ENCODE data around the gene NCSTN.
"Not testable (repeated sequence)": the region's sequence is repeated elsewhere in the genome, so short reads cannot be mapped to it uniquely, and the experiment has no call there.

The NCSTN gene

DNA sequence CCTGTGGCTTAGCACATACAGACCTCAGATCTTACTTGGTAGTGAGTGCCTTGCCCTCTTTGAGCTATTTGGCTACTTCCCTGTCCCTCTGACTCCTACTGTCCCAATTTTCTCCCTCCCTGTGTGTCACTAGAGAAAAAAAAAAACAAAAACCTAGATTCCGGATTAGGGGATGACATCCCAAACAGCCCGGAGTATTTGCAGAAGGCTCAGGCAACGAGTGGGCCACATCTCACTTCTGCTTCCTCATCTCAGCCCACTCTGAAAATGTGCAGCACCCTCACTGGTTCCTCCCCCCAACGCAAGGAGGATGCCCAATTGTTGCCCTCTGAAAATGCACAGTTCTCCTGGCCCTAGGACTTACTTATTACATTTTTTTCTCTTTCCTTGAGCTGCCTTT is 28.6 kb downstream of the NCSTN start:
- DNase-seq (ENCODE audit: low read depth): no peak

GRCh38 chr1:160373696-160374095 is 30.5 kb downstream of the NCSTN start:
- no peak for DNase-seq (ENCODE audit: low read depth)

DNA sequence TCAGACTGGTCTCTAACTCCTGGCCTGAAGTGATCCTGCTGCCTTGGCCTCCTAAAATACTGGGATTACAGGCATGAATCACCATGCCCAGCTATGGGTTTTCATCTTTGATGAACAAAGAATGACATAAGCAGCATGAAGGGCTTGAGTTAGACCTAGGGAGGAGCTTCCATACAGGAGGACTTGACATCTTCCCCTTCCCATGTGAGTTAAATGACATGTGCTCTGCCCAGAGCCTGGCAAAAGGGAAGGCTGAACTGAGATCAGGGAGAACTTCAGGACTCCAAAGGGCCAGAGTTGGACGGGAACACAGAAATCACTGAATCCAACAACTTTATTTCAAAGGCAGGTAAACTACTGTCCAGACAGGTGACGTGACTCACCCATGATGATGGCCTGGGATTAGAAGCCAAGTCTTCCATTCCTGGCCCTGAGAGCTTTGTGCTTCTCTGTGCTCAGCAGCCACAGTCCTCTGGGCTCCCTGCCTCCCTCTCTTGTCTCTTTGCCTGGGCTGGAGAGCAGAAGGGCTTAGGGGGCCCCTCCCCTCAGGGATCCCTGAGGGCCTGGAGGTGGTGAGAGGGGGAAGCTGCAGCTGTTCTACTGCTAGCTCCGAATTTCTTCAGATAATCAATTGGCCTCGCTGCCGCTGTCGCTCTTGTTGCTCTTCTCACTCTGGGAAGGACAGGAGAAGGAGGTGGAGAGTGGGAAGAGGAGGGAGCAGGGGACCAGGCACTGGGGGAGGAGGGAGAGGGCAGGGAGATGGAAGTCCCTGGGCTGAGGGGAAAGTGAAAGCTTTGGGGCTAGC is 31.3 kb downstream of the NCSTN start:
- DNase-seq (ENCODE audit: low read depth): no peak

- peak; percentile 13 for DNase-seq (ENCODE audit: low read depth)
Observed at GRCh38 chr1:160375788-160376524, 32.8 kb downstream of the NCSTN start.

DNA sequence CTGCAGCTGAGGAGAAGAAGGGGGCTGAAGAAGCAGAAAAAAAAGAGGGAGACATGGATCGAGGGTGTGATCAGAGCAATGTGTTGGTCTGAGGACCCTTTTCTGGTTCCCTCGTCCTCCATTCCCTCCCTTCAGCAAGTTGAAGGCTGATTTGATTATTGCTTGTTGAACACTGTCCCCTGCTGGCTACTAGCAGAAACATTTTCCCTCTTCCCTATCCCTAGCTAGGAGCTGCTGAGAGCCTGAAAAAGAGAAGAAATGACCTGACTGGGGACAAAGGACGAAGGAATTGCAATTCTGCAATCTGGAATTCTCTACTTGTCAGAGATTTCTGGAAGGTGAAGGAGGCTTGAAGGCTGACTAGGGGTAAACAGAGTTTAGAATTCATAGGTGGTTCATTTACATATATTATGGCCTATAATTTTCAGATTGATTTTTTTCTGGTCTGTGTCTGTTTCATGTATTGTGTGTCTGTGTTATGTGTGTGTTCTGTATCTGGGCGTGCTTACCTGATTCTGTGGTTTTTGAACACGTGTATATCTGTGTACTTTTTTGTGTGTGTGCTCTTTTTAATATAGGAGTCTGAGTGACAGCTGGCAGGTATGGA is 33.4 kb downstream of the NCSTN start:
- peak; percentile 16 for DNase-seq (ENCODE audit: low read depth)

GRCh38 chr1:160377585-160378206 is 34.5 kb downstream of the NCSTN start:
- peak; percentile 37 for DNase-seq (ENCODE audit: low read depth)

GRCh38 chr1:160384812-160385211 is 41.6 kb downstream of the NCSTN start:
- not testable (repeated sequence) for DNase-seq (ENCODE audit: low read depth)

GRCh38 chr1:160388406-160388805 is 45.2 kb downstream of the NCSTN start:
- not testable (repeated sequence) for DNase-seq (ENCODE audit: low read depth)

- no peak for DNase-seq (ENCODE audit: low read depth)
Observed at GRCh38 chr1:160394673-160395072, 51.5 kb downstream of the NCSTN start.

DNA sequence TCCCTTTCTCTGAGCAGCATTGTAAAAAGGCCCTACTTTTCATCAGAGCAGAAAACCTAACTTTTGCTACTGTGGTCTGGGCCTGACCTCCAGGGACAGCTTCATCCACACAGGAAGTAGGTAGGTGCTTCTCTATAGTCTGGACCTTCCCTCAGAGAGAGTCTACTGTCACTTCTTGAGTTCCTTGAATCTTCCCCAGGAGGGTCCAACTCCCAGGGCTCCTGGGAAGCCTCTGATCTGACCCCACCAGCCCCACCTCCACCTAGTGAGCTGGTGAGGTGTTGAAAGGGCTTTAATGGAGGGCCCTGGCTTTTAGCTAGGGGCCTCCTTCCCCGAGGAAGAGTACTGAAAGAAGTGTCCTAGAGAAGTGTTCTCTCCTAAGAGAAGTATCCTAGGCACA is 54.5 kb downstream of the NCSTN start:
- no peak for DNase-seq (ENCODE audit: low read depth)

DNA sequence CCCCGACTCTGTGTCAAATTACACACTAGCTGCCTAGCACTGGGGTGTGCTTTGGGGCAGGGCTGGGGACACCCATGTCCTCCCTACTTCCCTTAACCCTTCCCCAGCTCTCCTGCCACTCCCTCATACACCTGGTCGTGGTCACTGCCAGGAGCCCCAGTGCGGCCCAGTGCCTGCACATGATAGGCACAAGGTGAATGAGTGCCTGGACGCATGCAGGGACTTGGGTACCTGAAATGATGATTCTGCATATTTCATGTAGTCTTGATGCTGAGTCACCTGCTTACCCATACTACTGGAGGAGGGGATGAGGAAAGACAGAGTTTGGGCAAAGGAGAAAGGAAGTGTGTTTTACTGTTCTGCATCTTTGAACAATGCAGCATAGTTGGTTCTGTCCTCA is 55.6 kb downstream of the NCSTN start:
- no peak for DNase-seq (ENCODE audit: low read depth)

DNA sequence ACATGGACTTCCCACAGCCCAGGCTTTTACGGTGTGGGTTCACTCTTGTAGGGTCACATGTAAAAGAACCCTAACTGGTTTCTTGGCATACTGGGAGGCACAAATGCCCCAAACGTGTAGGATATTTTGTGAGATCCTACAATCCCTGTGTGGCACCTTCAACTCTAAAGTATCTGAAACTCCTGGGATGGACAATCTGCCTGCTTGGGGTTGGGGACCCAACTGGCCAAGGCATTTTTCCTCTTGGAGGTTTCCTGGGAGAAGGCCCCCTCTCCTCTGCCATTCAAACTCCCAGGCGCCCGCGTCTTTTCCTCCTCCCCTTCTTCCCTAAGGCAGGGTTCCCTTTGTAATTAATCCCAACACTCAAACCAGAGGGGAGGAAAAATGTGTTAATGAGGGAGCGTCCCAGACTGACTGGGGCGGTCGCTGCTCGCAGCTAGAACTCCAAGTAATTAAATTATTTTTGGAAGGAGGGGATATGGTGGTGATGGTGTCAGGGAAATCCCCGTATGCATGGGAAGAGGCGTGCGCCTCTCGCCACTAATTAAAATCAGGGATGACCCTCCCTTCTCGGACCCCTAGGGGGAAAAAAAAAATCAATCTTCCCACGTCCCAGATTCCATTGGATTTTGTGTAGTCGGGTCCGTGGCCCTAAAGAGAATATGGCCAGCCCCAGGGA is 56.5 kb downstream of the NCSTN start:
- DNase-seq (ENCODE audit: low read depth): no peak

DNA sequence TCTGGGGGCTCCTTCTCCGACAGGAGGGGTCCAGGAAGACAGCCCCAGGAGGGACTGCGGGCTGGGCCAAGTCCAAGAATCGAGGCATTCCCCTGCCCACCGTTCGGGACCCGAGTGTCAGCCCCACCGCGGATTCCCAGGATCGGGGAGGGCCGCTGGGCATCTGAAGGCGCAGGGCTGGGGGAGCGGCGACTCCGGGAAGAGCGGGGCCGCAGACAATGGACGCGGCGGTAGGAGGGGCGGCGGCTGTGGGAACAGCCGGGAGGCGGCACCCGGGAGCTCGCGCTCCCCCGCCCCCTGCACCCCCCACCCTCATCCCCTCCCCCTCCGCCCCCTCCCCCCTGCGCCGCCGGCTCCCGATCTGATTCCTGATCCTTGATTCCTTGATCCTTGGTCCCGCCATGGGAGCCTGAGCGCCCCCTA is 57.1 kb downstream of the NCSTN start, which contains the start of gene VANGL2:
VANGL2 (plus strand) TSS at position 342 of the 423 bp plus-strand sequence. CDS start 15,274 bp downstream, outside the sequence.
- no peak for DNase-seq (ENCODE audit: low read depth)

- DNase-seq (ENCODE audit: low read depth): no peak
Observed at GRCh38 chr1:160400646-160401486, 57.7 kb downstream of the NCSTN start.

GRCh38 chr1:160401487-160401805 is 58.3 kb downstream of the NCSTN start:
- DNase-seq (ENCODE audit: low read depth): no peak

DNA sequence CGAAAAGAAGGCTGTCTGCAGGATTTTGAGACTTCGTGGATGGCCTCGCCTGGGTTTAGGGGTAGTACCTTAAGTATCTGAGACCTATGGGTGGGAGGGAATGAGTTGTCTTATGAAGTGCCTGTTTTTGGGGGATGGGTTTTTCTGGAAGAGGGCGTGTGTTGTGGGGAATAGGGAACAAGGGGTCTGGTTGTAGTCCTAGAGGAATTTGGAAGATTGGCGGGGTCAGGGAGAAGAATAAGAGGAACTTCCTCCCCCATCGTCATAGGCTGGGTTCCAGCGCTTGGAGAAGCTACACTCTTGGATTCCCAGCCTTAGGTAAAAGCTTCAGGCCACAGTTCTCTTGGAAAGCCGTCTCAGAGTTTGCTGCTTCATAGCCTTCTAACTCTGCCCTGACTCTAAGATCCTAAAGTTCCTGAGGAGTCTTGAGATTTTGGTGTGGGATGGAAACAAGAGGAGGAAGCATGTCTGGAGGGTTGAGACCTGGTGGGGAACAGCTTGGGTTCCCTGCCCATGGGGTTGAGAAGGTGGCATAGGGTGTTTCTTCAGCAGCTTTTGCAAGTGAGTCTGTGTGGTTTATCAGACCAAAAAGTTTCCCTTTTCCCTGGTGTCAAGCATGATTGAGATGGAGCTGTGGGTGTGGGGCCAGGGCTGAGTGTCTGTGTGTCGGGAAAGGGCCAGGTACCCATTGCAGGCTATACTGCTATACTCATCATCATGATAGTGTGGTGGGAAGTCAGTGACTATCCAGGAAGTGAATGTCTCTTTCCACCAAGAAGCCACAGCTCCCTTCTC is 59.0 kb downstream of the NCSTN start:
- DNase-seq (ENCODE audit: low read depth): no peak

- DNase-seq (ENCODE audit: low read depth): no peak
Observed at GRCh38 chr1:160403244-160403643, 60.1 kb downstream of the NCSTN start.

- no peak for DNase-seq (ENCODE audit: low read depth)
Observed at GRCh38 chr1:160404094-160404493, 60.9 kb downstream of the NCSTN start.

GRCh38 chr1:160405331-160405877 is 62.2 kb downstream of the NCSTN start:
- no peak for DNase-seq (ENCODE audit: low read depth)

Data from GM04503 (cell line).